Measurements from ENCODE around the gene TNFSF8. TPM values are rescaled to one million over a fixed set of nuclear protein-coding genes. Genes with fewer than 3 reads are reported as not detected.

TNFSF8 gene
- total RNA-seq, 1 donor from 2014 or later: 3.8 TPM

DNA sequence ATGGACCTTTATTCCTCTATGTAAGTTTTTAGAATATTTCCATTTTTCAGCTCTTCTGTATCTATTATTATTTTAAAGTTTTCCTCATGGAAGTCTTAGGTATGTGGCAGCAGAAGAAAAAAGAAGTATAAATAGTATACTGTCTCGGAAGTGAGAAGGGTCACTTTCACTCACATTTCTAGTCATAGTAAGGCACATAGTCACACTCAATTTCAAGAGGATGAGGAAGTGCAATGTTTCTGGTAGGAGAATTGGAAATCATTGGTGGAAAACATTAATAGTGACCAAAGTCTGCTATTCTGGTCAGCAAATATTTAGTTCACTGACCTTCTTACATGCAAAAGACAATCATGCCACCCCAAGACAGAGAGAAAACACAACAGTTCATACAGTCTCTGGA, 35.2 kb upstream of the TNFSF8 start:
- TF ChIP-seq, protein P1, sequence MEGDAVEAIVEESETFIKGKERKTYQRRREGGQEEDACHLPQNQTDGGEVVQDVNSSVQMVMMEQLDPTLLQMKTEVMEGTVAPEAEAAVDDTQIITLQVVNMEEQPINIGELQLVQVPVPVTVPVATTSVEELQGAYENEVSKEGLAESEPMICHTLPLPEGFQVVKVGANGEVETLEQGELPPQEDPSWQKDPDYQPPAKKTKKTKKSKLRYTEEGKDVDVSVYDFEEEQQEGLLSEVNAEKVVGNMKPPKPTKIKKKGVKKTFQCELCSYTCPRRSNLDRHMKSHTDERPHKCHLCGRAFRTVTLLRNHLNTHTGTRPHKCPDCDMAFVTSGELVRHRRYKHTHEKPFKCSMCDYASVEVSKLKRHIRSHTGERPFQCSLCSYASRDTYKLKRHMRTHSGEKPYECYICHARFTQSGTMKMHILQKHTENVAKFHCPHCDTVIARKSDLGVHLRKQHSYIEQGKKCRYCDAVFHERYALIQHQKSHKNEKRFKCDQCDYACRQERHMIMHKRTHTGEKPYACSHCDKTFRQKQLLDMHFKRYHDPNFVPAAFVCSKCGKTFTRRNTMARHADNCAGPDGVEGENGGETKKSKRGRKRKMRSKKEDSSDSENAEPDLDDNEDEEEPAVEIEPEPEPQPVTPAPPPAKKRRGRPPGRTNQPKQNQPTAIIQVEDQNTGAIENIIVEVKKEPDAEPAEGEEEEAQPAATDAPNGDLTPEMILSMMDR (IDR thresholded peaks at IDR 0.05): no peak
- Histone ChIP-seq H3K9me3 (no peaks in the 10 kb centered on the region), H3K27me3 (no peaks in the 10 kb centered on the region), H3K36me3 (no peaks in the 10 kb centered on the region), H3K27ac (no peak overlapping the region), H3K4me3 (no peak overlapping the region), H3K4me1 (peaks cover 6% of the 10 kb centered on the region)
- no peak for ATAC-seq
- intact Hi-C loops (cut with DNase I): no loop called here
- DNase-seq: no peak

DNA sequence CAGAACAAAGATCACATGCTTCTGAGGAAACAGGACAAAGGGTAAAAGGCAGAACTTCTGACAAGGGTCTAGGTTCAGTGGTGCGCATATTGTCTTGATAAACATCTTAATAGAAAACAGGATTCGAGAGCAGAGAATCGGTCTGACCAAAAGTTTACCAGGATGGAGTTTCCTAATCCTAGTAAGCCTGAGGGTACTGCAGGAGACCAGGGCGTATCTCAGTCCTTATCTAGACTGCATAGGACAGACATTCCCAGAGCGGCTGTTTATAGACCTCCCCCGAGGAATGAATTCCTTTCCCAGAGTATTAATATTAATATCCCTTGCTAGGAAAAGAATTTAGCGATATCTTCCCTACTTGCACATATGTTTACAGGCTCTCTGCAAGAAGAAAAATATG, 32.4 kb upstream of the TNFSF8 start:
- no peak for ATAC-seq

DNA sequence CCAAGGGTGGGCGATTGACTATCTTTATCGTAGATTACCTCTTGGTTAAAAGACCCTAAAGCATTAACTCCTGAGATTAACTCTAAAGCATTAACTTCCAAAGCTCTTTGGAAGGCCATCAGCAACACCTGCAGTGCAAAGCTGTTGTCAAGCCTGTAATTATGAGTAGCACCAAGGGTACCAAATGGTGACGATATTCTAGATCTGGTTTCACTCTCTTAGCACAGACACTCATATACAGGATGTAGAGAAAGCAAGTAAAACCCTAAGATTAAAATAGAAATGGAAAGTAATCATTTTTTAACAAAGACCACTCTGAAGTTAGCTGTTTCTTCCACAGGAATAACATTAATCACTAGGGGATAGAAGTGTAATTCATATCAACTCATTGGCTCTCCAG, 29.9 kb upstream of the TNFSF8 start:
- H3K4me1 ChIP-seq: no peaks in the 10 kb centered on the region
- ATAC-seq (no peak), DNase-seq (no peak)
- intact Hi-C loops (cut with DNase I): no loop called here
- no peaks in the 10 kb centered on the region for H3K36me3 ChIP-seq
- TF ChIP-seq, protein P1 (IDR thresholded peaks at IDR 0.05): no peak
- no peak overlapping the region for H3K27ac ChIP-seq
- H3K9me3 ChIP-seq: no peaks in the 10 kb centered on the region
- H3K4me3 ChIP-seq: no peak overlapping the region
- H3K27me3 ChIP-seq: no peaks in the 10 kb centered on the region

More for the DNA sequence above, 32.4 kb upstream of the TNFSF8 start:
- no peaks in the 10 kb centered on the region for H3K4me1 ChIP-seq
- no peaks in the 10 kb centered on the region for H3K36me3 ChIP-seq
- TF ChIP-seq, protein P1 (IDR thresholded peaks at IDR 0.05): no peak
- H3K4me3 ChIP-seq: no peak overlapping the region
- no peak for DNase-seq
- H3K9me3 ChIP-seq: no peaks in the 10 kb centered on the region
- no peaks in the 10 kb centered on the region for H3K27me3 ChIP-seq
- intact Hi-C loops (cut with DNase I): no loop called here
- H3K27ac ChIP-seq: no peak overlapping the region

DNA sequence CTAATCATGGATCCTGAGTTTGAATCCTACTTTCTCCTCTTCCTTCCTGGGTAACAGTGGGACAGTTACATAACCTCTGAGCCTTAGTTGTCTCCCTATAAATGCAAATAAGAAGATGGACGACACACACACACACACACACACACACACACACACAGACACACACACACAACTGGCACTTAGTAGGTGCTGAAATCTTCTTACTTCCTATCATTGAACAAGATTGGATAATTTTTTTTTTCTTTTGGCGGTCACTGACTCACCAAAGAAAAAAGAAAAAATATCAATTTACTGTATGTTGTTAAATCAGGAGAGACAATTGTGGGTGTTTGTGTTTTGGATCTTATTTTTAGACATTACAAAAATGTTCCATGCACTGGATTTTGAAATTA, 28.4 kb upstream of the TNFSF8 start:
- no peaks in the 10 kb centered on the region for H3K36me3 ChIP-seq
- no peaks in the 10 kb centered on the region for H3K9me3 ChIP-seq
- DNase-seq: no peak
- TF ChIP-seq, protein P1 (IDR thresholded peaks at IDR 0.05): no peak
- intact Hi-C loops (cut with DNase I): no loop called here
- H3K27me3 ChIP-seq: no peaks in the 10 kb centered on the region
- no peak for ATAC-seq
- peaks cover under 1% of the 10 kb centered on the region for H3K4me1 ChIP-seq
- H3K4me3 ChIP-seq: no peak overlapping the region
- peak overlapping the region; percentile 70 for H3K27ac ChIP-seq

DNA sequence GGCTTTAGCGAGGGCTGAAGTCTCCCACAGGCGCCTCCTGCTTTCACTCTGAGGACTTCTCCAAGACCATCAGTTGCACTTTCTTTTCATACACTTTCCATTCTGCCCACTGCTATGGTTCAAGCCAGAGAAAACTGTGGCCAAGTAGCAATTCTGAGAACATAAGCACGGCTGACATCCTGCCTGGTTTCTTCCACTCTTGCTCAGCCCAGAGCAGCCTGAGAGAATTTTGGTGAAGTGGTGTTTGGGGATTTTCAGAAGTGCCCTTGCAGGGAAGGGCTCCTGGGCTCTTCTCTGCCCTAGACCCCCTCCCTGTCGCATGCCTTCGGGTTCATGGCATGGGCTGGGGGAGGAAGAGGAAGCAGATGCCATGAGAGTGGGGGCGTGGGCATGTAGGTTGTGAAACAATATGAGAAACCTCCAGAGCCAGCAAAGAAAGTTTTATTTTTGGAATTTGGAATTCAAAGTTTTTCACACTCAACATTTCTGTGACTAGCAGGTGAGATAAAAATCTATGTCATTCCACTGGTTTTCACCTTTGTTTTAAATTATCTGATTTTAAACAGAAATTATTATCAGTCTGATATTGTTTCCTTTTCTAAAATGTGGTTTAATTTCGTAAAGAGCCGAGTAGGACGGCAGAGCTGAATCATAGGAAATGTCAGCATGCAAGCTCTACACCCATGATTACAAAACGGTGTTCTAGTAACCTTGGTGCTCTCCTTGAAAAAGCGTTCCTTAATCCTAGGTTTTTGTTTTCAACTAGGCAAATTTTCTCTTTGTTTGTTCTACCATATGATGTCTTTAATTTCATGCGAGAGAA, 27.8 kb upstream of the TNFSF8 start:
- Histone ChIP-seq H3K27ac (peak overlapping the region; percentile 70), H3K4me1 (peaks cover 6% of the 10 kb centered on the region), H3K36me3 (no peaks in the 10 kb centered on the region), H3K27me3 (no peaks in the 10 kb centered on the region), H3K4me3 (peak overlapping the region; percentile 2), H3K9me3 (no peaks in the 10 kb centered on the region)
- ATAC-seq: peak; percentile 92
- intact Hi-C loops (cut with DNase I): no loop called here
- TF ChIP-seq, protein P1 (IDR thresholded peaks at IDR 0.05): no peak
- DNase-seq: peak; percentile 79
